NCI-H345 treated with DMSO at 0.1 percent for 48 hours (cell line): ENCODE data around the gene SLC2A10.

Experiments used
- DNase-seq: peaks from one replicate; lab custom pipeline; 2025; ENCODE audit not compliant: unreplicated experiment; lab: John Stamatoyannopoulos, UW

The SLC2A10 gene

DNA sequence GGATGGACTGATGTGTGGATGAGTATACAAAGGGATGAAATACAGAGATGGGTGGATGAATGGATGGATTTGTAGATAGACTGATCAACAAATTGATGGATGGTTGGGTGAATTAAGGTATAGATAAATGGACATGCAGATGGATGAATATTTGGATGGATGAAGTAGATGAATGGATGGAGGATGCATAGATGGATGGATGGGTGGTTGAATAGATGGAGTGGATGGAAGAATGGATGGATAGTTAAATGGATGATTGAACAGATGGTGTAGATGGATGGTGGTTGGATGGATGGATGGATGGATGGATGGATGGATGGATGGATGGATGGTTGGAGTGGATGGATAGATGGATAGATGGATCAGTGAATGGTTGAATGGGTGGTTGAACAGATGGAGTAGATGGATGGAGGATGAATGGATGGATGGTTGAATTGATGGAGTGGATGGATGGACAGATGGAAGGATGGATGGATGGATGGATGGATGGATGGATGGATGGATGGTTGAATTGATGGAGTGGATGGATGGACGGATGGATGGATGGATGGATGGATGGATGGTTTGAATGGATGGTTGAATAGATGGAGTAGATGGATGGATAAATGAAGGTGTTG, 15.0 kb downstream of the SLC2A10 start:
- no peak for DNase-seq

DNA sequence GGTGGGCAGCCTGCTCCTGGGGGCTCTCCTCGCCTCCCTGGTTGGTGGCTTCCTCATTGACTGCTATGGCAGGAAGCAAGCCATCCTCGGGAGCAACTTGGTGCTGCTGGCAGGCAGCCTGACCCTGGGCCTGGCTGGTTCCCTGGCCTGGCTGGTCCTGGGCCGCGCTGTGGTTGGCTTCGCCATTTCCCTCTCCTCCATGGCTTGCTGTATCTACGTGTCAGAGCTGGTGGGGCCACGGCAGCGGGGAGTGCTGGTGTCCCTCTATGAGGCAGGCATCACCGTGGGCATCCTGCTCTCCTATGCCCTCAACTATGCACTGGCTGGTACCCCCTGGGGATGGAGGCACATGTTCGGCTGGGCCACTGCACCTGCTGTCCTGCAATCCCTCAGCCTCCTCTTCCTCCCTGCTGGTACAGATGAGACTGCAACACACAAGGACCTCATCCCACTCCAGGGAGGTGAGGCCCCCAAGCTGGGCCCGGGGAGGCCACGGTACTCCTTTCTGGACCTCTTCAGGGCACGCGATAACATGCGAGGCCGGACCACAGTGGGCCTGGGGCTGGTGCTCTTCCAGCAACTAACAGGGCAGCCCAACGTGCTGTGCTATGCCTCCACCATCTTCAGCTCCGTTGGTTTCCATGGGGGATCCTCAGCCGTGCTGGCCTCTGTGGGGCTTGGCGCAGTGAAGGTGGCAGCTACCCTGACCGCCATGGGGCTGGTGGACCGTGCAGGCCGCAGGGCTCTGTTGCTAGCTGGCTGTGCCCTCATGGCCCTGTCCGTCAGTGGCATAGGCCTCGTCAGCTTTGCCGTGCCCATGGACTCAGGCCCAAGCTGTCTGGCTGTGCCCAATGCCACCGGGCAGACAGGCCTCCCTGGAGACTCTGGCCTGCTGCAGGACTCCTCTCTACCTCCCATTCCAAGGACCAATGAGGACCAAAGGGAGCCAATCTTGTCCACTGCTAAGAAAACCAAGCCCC, 16.0 kb downstream of the SLC2A10 start:
- DNase-seq, result no peak

DNA sequence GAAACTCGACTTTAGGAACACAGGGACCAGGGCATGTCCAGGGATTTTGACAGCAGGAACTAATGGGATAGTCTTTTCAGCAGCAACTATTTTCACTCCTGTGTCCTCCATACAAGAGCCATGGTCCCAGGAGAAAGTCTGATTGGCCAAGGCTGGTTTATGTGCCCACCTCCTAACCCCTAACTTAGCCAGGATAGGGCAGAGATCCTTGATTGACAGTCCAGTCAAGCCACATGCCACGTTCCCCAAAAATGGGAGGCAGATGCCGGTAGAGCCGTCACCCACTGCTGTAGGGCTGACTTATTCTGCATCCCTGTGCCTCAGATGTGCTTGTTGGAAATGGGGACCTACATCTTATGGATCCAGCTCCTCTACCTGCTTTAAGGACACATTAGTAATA, 22.3 kb downstream of the SLC2A10 start:
- no peak for DNase-seq

DNA sequence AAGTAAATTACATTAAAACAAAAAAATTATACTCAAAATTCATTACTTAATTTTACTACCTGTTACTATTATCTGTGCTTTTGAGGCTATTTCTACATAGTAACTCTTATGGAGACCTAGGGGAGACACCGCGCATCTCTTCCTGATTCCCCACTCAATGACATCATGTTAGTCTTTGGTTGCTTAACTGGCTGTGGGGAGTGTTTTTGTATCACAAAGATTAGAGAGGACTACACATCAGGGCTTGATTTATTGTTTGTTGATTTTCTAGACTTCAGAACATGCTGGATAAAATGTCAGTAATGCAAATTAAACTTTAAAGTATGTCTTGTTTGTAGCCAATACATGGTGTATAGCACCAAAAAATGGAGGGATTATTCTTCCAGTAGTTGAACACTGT, 26.0 kb downstream of the SLC2A10 start:
- no peak for DNase-seq

DNA sequence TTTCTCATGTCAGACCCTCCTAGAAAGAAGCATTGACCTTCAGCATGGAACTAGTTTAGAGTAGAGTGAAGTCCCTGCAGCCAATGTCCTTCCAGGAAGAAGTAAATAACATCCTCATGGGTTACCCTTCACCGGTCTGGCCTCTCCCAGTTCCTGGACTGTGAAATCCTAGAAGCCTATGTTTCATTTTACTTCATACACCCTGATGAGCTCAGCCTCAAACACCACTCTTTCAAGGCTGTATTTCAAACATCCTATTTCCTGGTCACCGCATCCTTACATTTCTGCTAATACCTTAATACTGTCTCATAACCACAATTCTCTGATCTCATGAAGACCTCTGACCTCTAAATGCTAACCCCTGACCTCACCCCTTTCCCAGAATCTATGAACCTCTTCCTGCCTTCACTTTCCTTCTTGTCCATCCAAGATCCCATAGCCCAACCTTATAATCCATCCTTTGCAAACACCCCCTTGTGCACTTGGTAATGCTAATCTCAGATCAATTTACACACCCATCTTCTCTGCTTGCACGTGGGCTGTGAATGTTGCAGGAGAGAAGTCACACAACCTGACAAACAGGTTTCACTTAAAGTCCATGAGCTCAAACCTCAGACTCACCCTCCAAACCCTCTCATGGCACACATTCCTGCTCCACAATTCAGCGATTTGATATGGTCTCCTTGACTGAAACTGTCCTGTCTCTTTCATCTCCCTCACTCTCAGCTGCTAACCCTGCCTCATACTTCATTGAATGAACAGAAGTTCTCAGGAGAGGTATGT, 30.2 kb downstream of the SLC2A10 start:
- DNase-seq, result no peak

DNA sequence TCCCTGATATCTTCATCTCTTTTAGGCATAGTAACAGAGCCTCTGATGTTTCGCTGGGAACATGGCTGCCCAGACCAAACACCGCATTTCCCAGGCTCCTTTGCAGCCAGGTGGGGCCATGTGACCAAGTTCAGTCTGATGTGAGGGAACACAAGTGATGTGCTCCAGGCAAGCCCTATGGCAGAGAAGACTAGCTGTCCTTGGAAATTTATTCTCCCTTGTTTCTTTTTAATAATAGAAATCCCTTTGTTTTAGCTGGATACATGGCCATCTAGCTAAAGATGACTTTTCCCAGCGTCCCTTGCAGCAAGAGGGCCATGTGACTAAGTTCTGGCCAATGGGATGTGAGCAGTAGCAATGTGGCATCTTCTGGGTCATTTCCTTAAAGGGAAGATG, 30.8 kb downstream of the SLC2A10 start:
- DNase-seq, result no peak

- no peak for DNase-seq
These were observed 32.6 kb downstream of the SLC2A10 start for GRCh38 chr20:46741924-46742668.

- no peak for DNase-seq
These were observed 33.2 kb downstream of the SLC2A10 start for GRCh38 chr20:46742669-46743045.

GRCh38 chr20:46743088-46743487, 33.6 kb downstream of the SLC2A10 start:
- no peak for DNase-seq

DNA sequence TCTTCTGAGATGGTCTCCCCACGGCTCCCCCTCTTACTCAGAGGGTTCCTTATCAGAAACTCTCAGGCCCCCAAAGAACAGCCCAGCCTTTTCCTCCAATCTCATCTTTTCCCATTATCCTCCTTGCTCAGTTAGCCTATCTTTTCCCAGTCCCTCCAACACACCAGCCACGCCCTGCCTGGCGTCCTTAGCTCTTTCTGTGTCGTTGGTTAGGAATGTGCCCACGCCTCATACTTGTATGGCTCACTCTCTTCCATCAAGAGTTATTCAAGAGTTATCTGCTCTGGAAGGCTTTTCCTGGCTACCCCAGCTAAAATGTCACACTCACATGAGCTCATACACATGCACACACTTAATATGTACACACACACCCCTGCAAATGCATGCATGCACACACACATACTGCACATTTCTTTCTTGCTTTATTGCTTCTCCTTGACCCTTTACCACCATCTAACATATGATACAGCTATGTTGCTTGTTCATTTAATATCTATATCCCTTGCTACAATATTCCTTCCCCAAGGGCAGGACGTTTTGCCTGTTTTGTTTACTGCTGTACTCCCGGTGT, 37.6 kb downstream of the SLC2A10 start:
- DNase-seq, result no peak

DNA sequence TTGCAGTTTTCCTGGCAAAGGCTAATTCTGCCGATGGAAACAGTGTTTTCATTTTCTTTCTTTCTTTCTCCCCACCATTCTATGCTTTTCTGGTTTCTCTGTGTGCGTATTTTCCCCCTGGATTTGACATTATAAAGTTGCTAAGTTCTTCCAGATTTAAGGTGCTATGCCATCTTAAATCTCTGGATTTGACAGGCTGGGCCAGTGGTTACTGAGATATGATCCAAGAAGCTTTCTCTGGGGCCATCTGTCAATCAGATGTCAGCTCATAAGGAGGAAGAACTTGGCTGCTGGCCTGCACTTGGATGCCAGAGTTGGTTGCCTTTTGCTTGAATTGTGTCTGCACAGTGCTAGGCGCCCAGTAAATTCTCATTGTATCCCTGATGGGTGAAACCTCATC, 39.7 kb downstream of the SLC2A10 start:
- no peak for DNase-seq

DNA sequence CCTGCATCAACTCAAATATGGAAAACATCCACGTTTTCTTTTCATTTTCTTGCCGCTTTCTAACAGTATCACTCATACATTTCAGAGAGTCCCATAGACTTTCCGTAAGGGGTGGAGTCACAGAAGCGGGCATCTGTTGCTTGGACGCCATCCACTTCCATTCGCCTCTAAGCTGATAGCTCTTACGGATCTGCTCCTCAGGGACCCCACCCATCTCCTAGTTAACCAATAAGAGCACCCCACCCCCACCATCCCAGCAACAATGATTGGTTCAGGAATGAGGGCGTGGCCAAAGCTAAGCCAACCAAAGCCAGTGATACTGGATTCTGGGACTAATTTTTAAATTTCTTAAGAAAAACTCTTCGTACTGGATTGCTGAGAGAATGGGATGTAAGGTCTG, 42.4 kb downstream of the SLC2A10 start:
- no peak for DNase-seq

DNA sequence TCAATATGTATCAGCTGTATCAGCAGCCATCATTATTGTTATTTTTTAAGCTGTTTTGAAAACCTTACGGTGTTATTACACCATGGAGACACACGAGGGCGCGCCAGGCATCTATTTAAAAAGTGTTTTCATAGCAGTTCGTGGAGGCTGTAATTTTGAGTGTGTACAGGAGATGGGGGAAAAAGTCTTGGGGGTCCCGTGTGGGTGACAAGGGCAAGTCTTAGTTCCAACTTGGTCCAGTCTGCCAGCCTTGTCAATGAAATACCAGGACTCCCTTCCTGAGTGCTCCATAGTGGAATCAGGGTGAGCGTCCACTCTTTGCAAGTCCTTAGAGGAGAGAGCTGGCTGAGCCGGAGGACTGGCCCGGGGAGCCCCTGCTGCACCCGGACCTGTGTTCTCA, 43.3 kb downstream of the SLC2A10 start:
- peak; percentile 70 for DNase-seq

DNA sequence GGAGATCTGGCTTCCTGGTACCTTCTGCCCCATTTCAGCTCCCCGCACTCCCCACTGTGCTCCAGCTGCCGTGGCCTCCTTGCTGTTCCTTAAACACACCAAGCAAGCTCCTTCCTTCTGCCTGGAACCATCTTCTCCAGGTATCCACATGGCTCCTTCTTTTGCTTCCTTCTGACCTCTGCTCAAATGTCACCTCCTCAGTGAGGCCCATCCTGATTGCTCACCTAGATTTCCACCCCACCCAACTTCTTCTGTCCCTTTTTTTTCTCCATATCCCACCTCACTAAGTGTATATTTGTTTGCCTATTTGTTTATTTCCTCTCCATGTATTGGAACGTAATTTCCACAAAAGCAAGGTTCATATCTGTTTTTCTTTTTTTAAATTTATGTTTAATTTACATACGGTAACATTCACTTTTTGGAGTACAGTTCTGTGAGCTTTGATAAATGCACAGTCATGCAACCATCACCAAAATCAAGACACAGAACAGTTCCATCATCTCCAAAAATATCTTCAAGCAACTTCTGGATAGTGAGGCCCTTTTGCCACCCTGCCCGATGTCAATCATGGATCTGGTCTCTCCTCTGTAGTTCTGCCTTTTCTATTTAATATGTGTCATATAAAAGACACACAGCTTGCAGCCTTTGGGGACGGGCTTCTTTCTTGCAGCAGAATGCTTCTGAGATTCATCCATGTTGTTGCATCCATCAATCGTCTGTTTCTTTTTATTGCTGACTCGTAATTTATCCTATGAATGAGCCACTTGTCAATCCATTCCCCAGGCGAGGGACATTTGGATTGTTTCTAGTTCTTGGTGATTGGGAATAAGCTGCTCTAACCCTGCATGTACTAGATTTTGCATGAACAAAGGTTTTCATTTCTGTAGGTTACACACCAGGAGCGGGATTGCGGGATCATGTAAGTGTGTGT, 46.3 kb downstream of the SLC2A10 start:
- no peak for DNase-seq

DNA sequence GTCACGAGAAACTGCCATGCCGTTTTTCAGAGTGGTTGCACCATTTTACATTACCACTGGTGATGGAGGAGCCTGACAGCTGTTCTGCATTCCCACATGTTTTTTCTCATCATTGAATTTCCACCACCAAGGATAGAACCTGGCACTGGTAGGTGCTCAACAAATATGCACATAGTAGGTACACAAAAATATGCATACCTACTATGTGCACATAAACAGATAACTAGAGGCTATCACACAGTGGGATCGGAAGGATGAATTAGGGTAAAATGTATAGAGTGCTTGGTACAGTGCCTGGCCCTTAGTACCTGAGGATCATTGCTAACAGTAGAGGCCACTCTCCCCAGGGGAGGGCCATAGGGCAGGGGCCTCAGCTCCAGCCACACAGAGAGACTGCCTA, 47.0 kb downstream of the SLC2A10 start:
- no peak for DNase-seq

- no peak for DNase-seq
These were observed 47.7 kb downstream of the SLC2A10 start for GRCh38 chr20:46757135-46757534.

GRCh38 chr20:46757754-46758678, 48.6 kb downstream of the SLC2A10 start:
- peak; percentile 65 for DNase-seq

- no peak for DNase-seq
These were observed 49.6 kb downstream of the SLC2A10 start for GRCh38 chr20:46758929-46759669.
